Suprapubic skin (tissue), 4 donors: ENCODE data around the gene SEPTIN5. TPM values are rescaled to one million over a fixed set of nuclear protein-coding genes. Genes with fewer than 3 reads are reported as not detected.

Experiments
- DNase-seq, 2 donors: peaks; one replicate each; pipeline ENCODE4 v3.0.0-alpha.2; 2019; ENCODE audit warnings: low spot score in 2 of 2
- H3K27ac ChIP-seq: fragments of 200-600 bp; sonication (generic); one replicate; pipeline ENCODE4 v1.5.1; 2019
- H3K27me3 ChIP-seq: fragments of 200-600 bp; sonication (generic); one replicate; pipeline ENCODE4 v1.5.1; 2019
- H3K36me3 ChIP-seq: fragments of 200-600 bp; sonication (generic); one replicate; pipeline ENCODE4 v1.5.1; 2019
- H3K4me1 ChIP-seq: fragments of 200-600 bp; sonication (generic); one replicate; pipeline ENCODE4 v1.5.1; 2019
- H3K4me3 ChIP-seq: fragments of 200-600 bp; sonication (generic); one replicate; pipeline ENCODE4 v1.5.1; 2019; ENCODE audit warnings: mild to moderate bottlenecking
- H3K9me3 ChIP-seq: fragments of 200-600 bp; sonication (generic); one replicate; pipeline ENCODE4 v1.5.1; 2019
- CTCF ChIP-seq, 2 donors: fragments of 200-600 bp in 1 of 2; fragments of 450-650 bp in 1 of 2; sonication (generic) in 1 of 2; IDR thresholded peaks; one replicate each; pipeline ENCODE4 v1.5.1; 2016 to 2019; ENCODE audit warnings: antibody characterized with exemption in 2 of 2, mild to moderate bottlenecking in 1 of 2, moderate library complexity in 1 of 2
- EP300 ChIP-seq: sonication (generic); formaldehyde crosslinking; IDR thresholded peaks from one replicate; pipeline ENCODE4 v1.6.1; 2017; ENCODE audit warnings: antibody characterized with exemption
- POLR2A ChIP-seq, 2 donors: fragments of 450-650 bp; IDR thresholded peaks; one replicate each; pipeline ENCODE4 v1.6.1; 2017; ENCODE audit warnings: antibody characterized with exemption in 2 of 2, mild to moderate bottlenecking in 2 of 2, moderate library complexity in 2 of 2
- POLR2AphosphoS5 ChIP-seq, 3 donors: sonication (generic); formaldehyde crosslinking; IDR thresholded peaks; one replicate each; pipeline ENCODE4 v1.6.1; 2017; ENCODE audit warnings: antibody characterized with exemption in 3 of 3
- WGBS: methylation state at CpG from one replicate; pipeline ENCODE4 v1.1.5; 2018; 5-methylcytosine and 5-hydroxymethylcytosine counted together
- total RNA-seq, 4 donors: library from RNA; depleted of rRNA; stranded (reverse); fragments of >200 nt; gene quantifications; one replicate each; pipeline ENCODE4 v1.1.0, GENCODE V29; 2016

SEPTIN5 gene
- total RNA-seq, 4 donors from 2014 or later: 89.0 to 147 (median 129) TPM

- Histone ChIP-seq H3K4me3 (no peak overlapping the region), H3K27me3 (peaks cover 3% of the 10 kb centered on the region), H3K4me1 (no peaks in the 10 kb centered on the region), H3K27ac (no peak overlapping the region), H3K36me3 (no peaks in the 10 kb centered on the region), H3K9me3 (no peaks in the 10 kb centered on the region)
- TF ChIP-seq POLR2A (IDR thresholded peaks at IDR 0.05) (no peak), EP300 (no peak), CTCF (IDR thresholded peaks at IDR 0.05) (no peak), POLR2AphosphoS5 (IDR thresholded peaks at IDR 0.05) (no peak)
- WGBS: 70% methylated on average over 8 of the region's 15 CpGs
- no peak for DNase-seq
Observed at GRCh38 chr22:19740586-19740985, 26.3 kb downstream of the SEPTIN5 start.

GRCh38 chr22:19741053-19741452, 26.8 kb downstream of the SEPTIN5 start:
- Histone ChIP-seq H3K27ac (no peak overlapping the region), H3K27me3 (peaks cover 3% of the 10 kb centered on the region), H3K4me3 (no peak overlapping the region), H3K9me3 (no peaks in the 10 kb centered on the region), H3K4me1 (no peaks in the 10 kb centered on the region), H3K36me3 (no peaks in the 10 kb centered on the region)
- 91% methylated on average over 6 of the region's 7 CpGs for WGBS
- TF ChIP-seq EP300 (no peak), POLR2AphosphoS5 (IDR thresholded peaks at IDR 0.05) (no peak)
- no peak for DNase-seq

- Histone ChIP-seq H3K4me3 (no peak overlapping the region), H3K27ac (no peak overlapping the region), H3K9me3 (no peaks in the 10 kb centered on the region), H3K36me3 (no peaks in the 10 kb centered on the region), H3K27me3 (peaks cover 3% of the 10 kb centered on the region), H3K4me1 (no peaks in the 10 kb centered on the region)
- WGBS: 82% methylated on average over 16 of the region's 21 CpGs
- DNase-seq: no peak
- no peak for TF ChIP-seq POLR2A (IDR thresholded peaks at IDR 0.05)
- no peak for TF ChIP-seq POLR2AphosphoS5 (IDR thresholded peaks at IDR 0.05)
- no peak for TF ChIP-seq EP300
- no peak for TF ChIP-seq CTCF (IDR thresholded peaks at IDR 0.05)
Observed at GRCh38 chr22:19742160-19743066, 28.1 kb downstream of the SEPTIN5 start.

GRCh38 chr22:19743081-19743480, 28.8 kb downstream of the SEPTIN5 start:
- DNase-seq: no peak
- Histone ChIP-seq H3K9me3 (no peaks in the 10 kb centered on the region), H3K27ac (no peak overlapping the region), H3K4me3 (no peak overlapping the region), H3K27me3 (peaks cover 3% of the 10 kb centered on the region), H3K36me3 (no peaks in the 10 kb centered on the region), H3K4me1 (no peaks in the 10 kb centered on the region)
- 93% methylated on average over 4 of the region's 6 CpGs for WGBS
- TF ChIP-seq POLR2A (IDR thresholded peaks at IDR 0.05) (no peak), EP300 (no peak), CTCF (IDR thresholded peaks at IDR 0.05) (no peak), POLR2AphosphoS5 (IDR thresholded peaks at IDR 0.05) (no peak)

- no peaks in the 10 kb centered on the region for H3K36me3 ChIP-seq
- H3K9me3 ChIP-seq: no peaks in the 10 kb centered on the region
- no peak overlapping the region for H3K27ac ChIP-seq
- WGBS: no CpG with 5 or more reads among the region's 4 CpGs
- no peak for DNase-seq
- H3K4me3 ChIP-seq: no peak overlapping the region
- peaks cover 2% of the 10 kb centered on the region for H3K27me3 ChIP-seq
- H3K4me1 ChIP-seq: no peaks in the 10 kb centered on the region
- TF ChIP-seq EP300: no peak
- no peak for TF ChIP-seq CTCF (IDR thresholded peaks at IDR 0.05)
- no peak for TF ChIP-seq POLR2A (IDR thresholded peaks at IDR 0.05)
- TF ChIP-seq POLR2AphosphoS5 (IDR thresholded peaks at IDR 0.05): no peak
Observed at GRCh38 chr22:19743651-19744050, 29.3 kb downstream of the SEPTIN5 start.
